Fibroblast of skin of left biceps (primary cell): Measurements from ENCODE around the gene COL6A3.

Experiments
- DNase-seq, 2 experiments: peaks; one replicate each; pipeline ENCODE4 v3.0.0-alpha.2; 2013; ENCODE audit warnings: low read depth in 2 of 2

The COL6A3 gene

GRCh38 chr2:237413777-237414661 lies at the start of gene COL6A3:
Gene COL6A3 (minus strand): TSS chr2:237414164. CDS start chr2:237396817, 17,347 bp downstream.
- peak; percentile 92 to 94 for DNase-seq

GRCh38 chr2:237459741-237460174 lies 45.8 kb upstream of the COL6A3 start:
- DNase-seq = no peak

- no peak for DNase-seq
Measured at GRCh38 chr2:237459226-237459625, 45.3 kb upstream of the COL6A3 start.

- DNase-seq = no peak
Measured at GRCh38 chr2:237458519-237458918, 44.6 kb upstream of the COL6A3 start.

- no peak for DNase-seq
Measured at GRCh38 chr2:237457388-237457941, 43.5 kb upstream of the COL6A3 start.

GRCh38 chr2:237456200-237456843 lies 42.4 kb upstream of the COL6A3 start:
- DNase-seq = peak in 1 of 2 experiments; percentile 29

GRCh38 chr2:237455764-237456163 lies 41.8 kb upstream of the COL6A3 start:
- DNase-seq = no peak

- DNase-seq = no peak
Measured at GRCh38 chr2:237453671-237454070, 39.7 kb upstream of the COL6A3 start.

- no peak for DNase-seq
Measured at GRCh38 chr2:237452861-237453260, 38.9 kb upstream of the COL6A3 start.

GRCh38 chr2:237451643-237452469 lies 37.9 kb upstream of the COL6A3 start:
- DNase-seq = peak; percentile 35 to 46

- DNase-seq = no peak
Measured at GRCh38 chr2:237450583-237450982, 36.6 kb upstream of the COL6A3 start.

GRCh38 chr2:237450108-237450507 lies 36.1 kb upstream of the COL6A3 start:
- DNase-seq = no peak

GRCh38 chr2:237449193-237449881 lies 35.4 kb upstream of the COL6A3 start:
- no peak for DNase-seq

GRCh38 chr2:237448626-237449025 lies 34.7 kb upstream of the COL6A3 start:
- DNase-seq = no peak

GRCh38 chr2:237448171-237448570 lies 34.2 kb upstream of the COL6A3 start:
- DNase-seq = no peak

- DNase-seq = no peak
Measured at GRCh38 chr2:237447496-237447895, 33.5 kb upstream of the COL6A3 start.

- no peak for DNase-seq
Measured at GRCh38 chr2:237446338-237446665, 32.3 kb upstream of the COL6A3 start.

- DNase-seq = no peak
Measured at GRCh38 chr2:237445611-237446337, 31.8 kb upstream of the COL6A3 start.

- no peak for DNase-seq
Measured at GRCh38 chr2:237444071-237444470, 30.1 kb upstream of the COL6A3 start.

- DNase-seq = peak in 1 of 2 experiments; percentile 46
Measured at GRCh38 chr2:237441605-237442274, 27.8 kb upstream of the COL6A3 start.
